Keratinocyte (primary cell): Measurements from ENCODE around the gene CTNNA3. TPM values are rescaled to one million over a fixed set of nuclear protein-coding genes. Genes with fewer than 3 reads are reported as not detected.

Experiments used
- DNase-seq: peaks from one replicate; pipeline ENCODE4 v3.0.0-alpha.2; 2011; ENCODE audit warnings: low read depth, missing footprints, low spot score
- FAIRE-seq: peaks from 2 replicates; lab custom pipeline; 2011; peaks lifted over from hg19 to GRCh38; lab: Jason Lieb, UNC
- H2AFZ ChIP-seq: 2 replicates; pipeline ENCODE4 v1.6.0; 2012; ENCODE audit warnings: low read length, control low read depth, inconsistent platforms; ENCODE audit not compliant: control insufficient read depth
- H3K27ac ChIP-seq: 2 replicates; pipeline ENCODE4 v1.5.1; 2011; ENCODE audit warnings: low read length; ENCODE audit not compliant: control insufficient read depth, insufficient read depth
- H3K27me3 ChIP-seq: 3 replicates; pipeline ENCODE4 v1.6.0; 2011; ENCODE audit warnings: low read length; ENCODE audit not compliant: control insufficient read depth, insufficient read depth; ENCODE audit errors: extremely low read depth
- H3K36me3 ChIP-seq, 2 experiments: 2 replicates in 1 of 2; 3 replicates in 1 of 2; pipeline ENCODE4 v1.5.1; 2011; ENCODE audit warnings: low read length in 2 of 2, mild to moderate bottlenecking in 1 of 2; ENCODE audit not compliant: control insufficient read depth in 2 of 2, insufficient read depth in 2 of 2; ENCODE audit errors: extremely low read depth in 1 of 2
- H3K4me1 ChIP-seq: 3 replicates; pipeline ENCODE4 v1.5.1; 2011; ENCODE audit warnings: low read length; ENCODE audit not compliant: control insufficient read depth, insufficient read depth; ENCODE audit errors: extremely low read depth
- H3K4me2 ChIP-seq: 3 replicates; pipeline ENCODE4 v1.6.0; 2011; ENCODE audit warnings: low read depth, low read length; ENCODE audit not compliant: control insufficient read depth, insufficient read depth; ENCODE audit errors: extremely low read depth
- H3K4me3 ChIP-seq, 3 experiments: fragments of 200-600 bp in 1 of 3; sonication (generic) in 1 of 3; 2 replicates in 2 of 3; 3 replicates in 1 of 3; pipeline ENCODE4 v1.5.1; 2011 to 2016; ENCODE audit warnings: low read length in 3 of 3, mild to moderate bottlenecking in 3 of 3, control low read depth in 2 of 3, inconsistent platforms in 1 of 3, low read depth in 1 of 3, mixed read lengths in 1 of 3, mixed run types in 1 of 3, moderate library complexity in 1 of 3; ENCODE audit not compliant: control insufficient read depth in 2 of 3, insufficient read depth in 2 of 3; ENCODE audit errors: extremely low read depth in 1 of 3
- H3K79me2 ChIP-seq: 2 replicates; pipeline ENCODE4 v1.6.0; 2012; ENCODE audit warnings: low read length; ENCODE audit not compliant: control insufficient read depth, insufficient read depth
- H3K9ac ChIP-seq: 3 replicates; pipeline ENCODE4 v1.6.0; 2011; ENCODE audit warnings: low read length; ENCODE audit not compliant: control insufficient read depth, insufficient read depth; ENCODE audit errors: extremely low read depth
- H3K9me1 ChIP-seq: 3 replicates; pipeline ENCODE4 v1.6.0; 2011; ENCODE audit warnings: low read length; ENCODE audit not compliant: control insufficient read depth, insufficient read depth; ENCODE audit errors: extremely low read depth
- H3K9me3 ChIP-seq: 2 replicates; pipeline ENCODE4 v1.5.1; 2012; ENCODE audit warnings: low read depth, low read length; ENCODE audit not compliant: control insufficient read depth
- H4K20me1 ChIP-seq: 3 replicates; pipeline ENCODE4 v1.6.0; 2011; ENCODE audit warnings: low read length; ENCODE audit not compliant: control insufficient read depth, insufficient read depth; ENCODE audit errors: extremely low read depth
- EZH2 ChIP-seq: IDR thresholded peaks from one replicate; pipeline ENCODE4 v1.6.1; 2012; ENCODE audit warnings: inconsistent platforms, mild to moderate bottlenecking, low read length, moderate library complexity
- dilution Hi-C: fragments of 300-500 bp; cut with MboI; formaldehyde crosslinking; loops from one replicate; pipeline ENCODE4 v1.7.0; 2020; ENCODE audit warnings: low sequenced_read_pairs; ENCODE audit not compliant: extremely low pct_ligation_motif_present
- polyA plus RNA-seq, 5 experiments: library from polyadenylated mRNA; depleted of rRNA in 3 of 5; stranded (reverse) in 3 of 5; stranded (forward) in 1 of 5; unstranded in 1 of 5; fragments of >200 nt; gene quantifications; 1 replicate in 1 of 5; 2 replicates in 3 of 5; 3 replicates in 1 of 5; pipeline versions ENCODE4 v1.2.1 to v1.2.3, GENCODE V29; 2011 to 2012; ENCODE audit warnings: missing spikeins in 2 of 5, low read depth in 1 of 5, low replicate concordance in 1 of 5
- TF ChIP-seq, protein P1 (sequence below), 3 experiments: IDR thresholded peaks in 1 of 3; conservative IDR thresholded peaks in 1 of 3; optimal IDR thresholded peaks in 1 of 3; 2 replicates in 2 of 3; 3 replicates in 1 of 3; pipeline versions ENCODE3 to v1.5.1; 2011; ENCODE audit warnings: low read length in 3 of 3, mild to moderate bottlenecking in 3 of 3, moderate library complexity in 2 of 3, control low read depth in 1 of 3, inconsistent platforms in 1 of 3; ENCODE audit not compliant: insufficient read depth in 2 of 3; ENCODE audit errors: extremely low read depth in 1 of 3

Gene CTNNA3
- polyA plus RNA-seq, 1 donor (not counting 4 experiments of a cell fraction or from before 2014, with no cell fraction given) = 0.01 TPM

GRCh38 chr10:67678335-67678974, 17.5 kb downstream of the CTNNA3 start:
- DNase-seq (no peak), FAIRE-seq (no peak)
- Histone ChIP-seq H3K9me3 (no peaks in the 10 kb centered on the region), H2AFZ (no peak overlapping the region), H3K27ac (no peak overlapping the region), H4K20me1 (no peaks in the 10 kb centered on the region), H3K36me3 (no peaks in the 10 kb centered on the region), H3K9ac (no peak overlapping the region), H3K9me1 (no peaks in the 10 kb centered on the region), H3K79me2 (no peaks in the 10 kb centered on the region), H3K4me2 (no peak overlapping the region), H3K4me1 (no peaks in the 10 kb centered on the region), H3K27me3 (no peaks in the 10 kb centered on the region), H3K4me3 (no peak overlapping the region)
- dilution Hi-C loops = no loop called here
- TF ChIP-seq EZH2 = no peak
- TF ChIP-seq, protein P1, sequence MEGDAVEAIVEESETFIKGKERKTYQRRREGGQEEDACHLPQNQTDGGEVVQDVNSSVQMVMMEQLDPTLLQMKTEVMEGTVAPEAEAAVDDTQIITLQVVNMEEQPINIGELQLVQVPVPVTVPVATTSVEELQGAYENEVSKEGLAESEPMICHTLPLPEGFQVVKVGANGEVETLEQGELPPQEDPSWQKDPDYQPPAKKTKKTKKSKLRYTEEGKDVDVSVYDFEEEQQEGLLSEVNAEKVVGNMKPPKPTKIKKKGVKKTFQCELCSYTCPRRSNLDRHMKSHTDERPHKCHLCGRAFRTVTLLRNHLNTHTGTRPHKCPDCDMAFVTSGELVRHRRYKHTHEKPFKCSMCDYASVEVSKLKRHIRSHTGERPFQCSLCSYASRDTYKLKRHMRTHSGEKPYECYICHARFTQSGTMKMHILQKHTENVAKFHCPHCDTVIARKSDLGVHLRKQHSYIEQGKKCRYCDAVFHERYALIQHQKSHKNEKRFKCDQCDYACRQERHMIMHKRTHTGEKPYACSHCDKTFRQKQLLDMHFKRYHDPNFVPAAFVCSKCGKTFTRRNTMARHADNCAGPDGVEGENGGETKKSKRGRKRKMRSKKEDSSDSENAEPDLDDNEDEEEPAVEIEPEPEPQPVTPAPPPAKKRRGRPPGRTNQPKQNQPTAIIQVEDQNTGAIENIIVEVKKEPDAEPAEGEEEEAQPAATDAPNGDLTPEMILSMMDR (optimal IDR thresholded peaks at IDR 0.05 in 1 of 3, IDR thresholded peaks at IDR 0.05 in 1 of 3, conservative IDR thresholded peaks at IDR 0.05 in 1 of 3; ENCODE audit: extremely low read depth in 1 of 3, insufficient read depth in 2 of 3, low read length in 3 of 3) = no peak

DNA sequence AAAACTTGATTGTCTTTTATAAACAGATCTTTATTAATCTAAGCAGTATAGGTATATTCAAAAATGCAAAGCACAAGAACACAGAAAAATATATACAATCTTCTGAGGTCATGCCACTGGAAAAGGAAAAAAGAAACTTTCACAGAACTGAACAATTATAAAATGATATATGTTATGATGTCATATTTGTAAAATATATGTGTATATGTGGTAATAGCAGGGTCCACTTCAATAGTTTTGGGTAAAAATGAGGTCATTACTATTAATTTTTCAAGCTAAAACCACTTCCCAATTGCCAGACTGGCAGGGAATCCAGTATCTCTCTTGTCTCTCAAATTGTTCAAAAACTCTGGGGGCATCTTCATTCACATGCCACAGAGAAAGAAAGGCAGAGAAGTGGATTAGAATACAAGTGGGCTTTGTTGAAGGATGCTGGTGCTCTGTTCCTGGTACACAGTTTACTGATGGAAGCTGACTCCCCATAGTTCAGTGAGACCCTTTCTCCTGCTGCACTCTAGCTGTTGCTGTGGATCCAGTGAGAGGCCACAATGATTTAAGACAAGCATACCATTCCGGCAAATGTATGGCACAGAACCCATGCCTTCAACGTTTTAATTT, 19.7 kb downstream of the CTNNA3 start:
- Histone ChIP-seq H3K27me3 (no peaks in the 10 kb centered on the region), H3K9me3 (no peaks in the 10 kb centered on the region), H2AFZ (no peak overlapping the region), H3K4me3 (no peak overlapping the region), H3K36me3 (no peaks in the 10 kb centered on the region), H3K4me1 (no peaks in the 10 kb centered on the region), H3K9ac (no peak overlapping the region), H4K20me1 (no peaks in the 10 kb centered on the region), H3K27ac (no peak overlapping the region), H3K9me1 (no peaks in the 10 kb centered on the region), H3K4me2 (no peak overlapping the region), H3K79me2 (no peaks in the 10 kb centered on the region)
- TF ChIP-seq, protein P1 (optimal IDR thresholded peaks at IDR 0.05 in 1 of 3, IDR thresholded peaks at IDR 0.05 in 1 of 3, conservative IDR thresholded peaks at IDR 0.05 in 1 of 3; ENCODE audit: extremely low read depth in 1 of 3, insufficient read depth in 2 of 3, low read length in 3 of 3) = no peak
- no peak for TF ChIP-seq EZH2
- dilution Hi-C loops = no loop called here
- FAIRE-seq = no peak
- no peak for DNase-seq
